Lung (tissue), 12 donors: ENCODE data around the gene CCDC71. TPM values are rescaled to one million over a fixed set of nuclear protein-coding genes. Genes with fewer than 3 reads are reported as not detected.

ENCODE experiments used
- ATAC-seq: fragments of 200-7000 bp; cut with Tn5 transposase; one replicate; pipeline ENCODE4 v1.9.1; 2020; ENCODE audit warnings: moderate number of reproducible peaks; ENCODE audit not compliant: insufficient read depth, low FRiP score
- DNase-seq, 3 donors: peaks; one replicate each; pipeline ENCODE4 v3.0.0-alpha.2; 2013 to 2017
- H3K27ac ChIP-seq, 2 donors: one replicate each; pipeline ENCODE4 v1.5.1; 2013; ENCODE audit warnings: mild to moderate bottlenecking in 2 of 2, moderate library complexity in 2 of 2, control low read depth in 1 of 2, inconsistent platforms in 1 of 2, low read depth in 1 of 2, low read length in 1 of 2
- H3K27me3 ChIP-seq, 3 donors: one replicate each; pipeline ENCODE4 v1.5.1; 2013; ENCODE audit warnings: low read length in 2 of 3; ENCODE audit not compliant: control insufficient read depth in 3 of 3, insufficient read depth in 3 of 3
- H3K36me3 ChIP-seq, 4 donors: one replicate each; pipeline ENCODE4 v1.5.1; 2013; ENCODE audit warnings: low read length in 4 of 4, mild to moderate bottlenecking in 1 of 4, moderate library complexity in 1 of 4; ENCODE audit not compliant: control insufficient read depth in 4 of 4, insufficient read depth in 4 of 4
- H3K4me1 ChIP-seq, 5 donors: one replicate each; pipeline ENCODE4 v1.5.1; 2013; ENCODE audit warnings: low read length in 5 of 5, mild to moderate bottlenecking in 2 of 5, moderate library complexity in 1 of 5; ENCODE audit not compliant: control insufficient read depth in 5 of 5, insufficient read depth in 5 of 5
- H3K4me3 ChIP-seq: one replicate; pipeline ENCODE4 v1.5.1; 2013; ENCODE audit warnings: mild to moderate bottlenecking, control low read depth, moderate library complexity
- H3K9ac ChIP-seq, 2 donors: one replicate each; pipeline ENCODE4 v1.5.1; 2013; ENCODE audit warnings: low read length in 2 of 2, control low read depth in 1 of 2; ENCODE audit not compliant: insufficient read depth in 1 of 2
- H3K9me3 ChIP-seq, 4 donors: one replicate each; pipeline ENCODE4 v1.5.1; 2013; ENCODE audit warnings: low read length in 3 of 4, mild to moderate bottlenecking in 1 of 4, moderate library complexity in 1 of 4; ENCODE audit not compliant: control insufficient read depth in 4 of 4, insufficient read depth in 3 of 4
- WGBS, 2 donors: extraction: QIAGEN DNeasy Blood & Tissue Kit; methylation state at CpG; one replicate each; pipeline ENCODE4 v1.1.7; 2013; 5-methylcytosine and 5-hydroxymethylcytosine counted together
- polyA plus RNA-seq, 2 donors: library from polyadenylated mRNA; stranded (reverse); fragments of 200-250 nt; gene quantifications; one replicate each; pipeline ENCODE4 v1.2.1, GENCODE V29; 2013
- total RNA-seq, 2 donors: library from RNA; depleted of rRNA in 1 of 2; stranded (reverse); fragments of >200 nt in 1 of 2; gene quantifications; one replicate each; pipeline ENCODE4 v1.2.1, GENCODE V29; 2014 to 2021
- TF ChIP-seq, protein P1 (sequence below): IDR thresholded peaks from 2 replicates; pipeline ENCODE4 v1.5.1; 2012; ENCODE audit warnings: mild to moderate bottlenecking; ENCODE audit errors: control extremely low read depth, extremely low read depth
- donor health status: control.
- donor health status: control.
- donor health status: Bipolar disorder and iron deficiency.
- donor health status: healthy.
- donor health status: DM: yes; HTN: yes; CAD: no.

CCDC71 gene
- total and polyA plus RNA-seq, 4 donors: 13.9 to 29.3 (median 20.1) TPM

DNA sequence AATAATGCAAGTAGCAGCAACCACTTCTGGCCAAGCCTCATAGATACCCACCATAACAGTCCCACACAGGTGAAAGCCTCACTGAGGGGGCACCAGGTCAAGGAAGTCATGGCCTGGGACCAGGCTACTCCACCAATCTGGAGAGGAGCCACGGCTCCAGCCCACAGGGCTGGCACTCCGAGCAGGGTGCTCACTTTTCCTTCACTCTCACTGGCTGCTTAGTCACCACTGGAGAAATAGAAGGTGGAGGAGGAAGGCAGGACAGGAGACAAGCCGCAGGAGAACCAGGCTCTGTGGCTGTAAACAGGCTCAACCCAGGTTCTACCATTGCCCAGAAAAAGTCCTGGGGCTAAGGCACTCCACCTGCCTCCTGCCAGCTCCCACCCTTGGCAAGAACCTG is 46.7 kb downstream of the CCDC71 start:
- peaks cover 0 to 17% (median 8%) of the 10 kb centered on the region in 5 donors for H3K4me1 ChIP-seq
- H3K9me3 ChIP-seq: no peaks in the 10 kb centered on the region
- no peak overlapping the region for H3K4me3 ChIP-seq
- TF ChIP-seq, protein P1, sequence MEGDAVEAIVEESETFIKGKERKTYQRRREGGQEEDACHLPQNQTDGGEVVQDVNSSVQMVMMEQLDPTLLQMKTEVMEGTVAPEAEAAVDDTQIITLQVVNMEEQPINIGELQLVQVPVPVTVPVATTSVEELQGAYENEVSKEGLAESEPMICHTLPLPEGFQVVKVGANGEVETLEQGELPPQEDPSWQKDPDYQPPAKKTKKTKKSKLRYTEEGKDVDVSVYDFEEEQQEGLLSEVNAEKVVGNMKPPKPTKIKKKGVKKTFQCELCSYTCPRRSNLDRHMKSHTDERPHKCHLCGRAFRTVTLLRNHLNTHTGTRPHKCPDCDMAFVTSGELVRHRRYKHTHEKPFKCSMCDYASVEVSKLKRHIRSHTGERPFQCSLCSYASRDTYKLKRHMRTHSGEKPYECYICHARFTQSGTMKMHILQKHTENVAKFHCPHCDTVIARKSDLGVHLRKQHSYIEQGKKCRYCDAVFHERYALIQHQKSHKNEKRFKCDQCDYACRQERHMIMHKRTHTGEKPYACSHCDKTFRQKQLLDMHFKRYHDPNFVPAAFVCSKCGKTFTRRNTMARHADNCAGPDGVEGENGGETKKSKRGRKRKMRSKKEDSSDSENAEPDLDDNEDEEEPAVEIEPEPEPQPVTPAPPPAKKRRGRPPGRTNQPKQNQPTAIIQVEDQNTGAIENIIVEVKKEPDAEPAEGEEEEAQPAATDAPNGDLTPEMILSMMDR: no peak
- DNase-seq (no peak), ATAC-seq (no peak)
- WGBS, 2 donors: 62 to 75% methylated on average over 3 of the region's 3 CpGs
- peaks cover 18 to 67% (median 54%) of the 10 kb centered on the region in 4 donors for H3K36me3 ChIP-seq
- peak overlapping the region in 1 of 2 donors; percentile 97 for H3K27ac ChIP-seq
- no peaks in the 10 kb centered on the region for H3K27me3 ChIP-seq
- H3K9ac ChIP-seq: peak overlapping the region; percentile 95 to 97

DNA sequence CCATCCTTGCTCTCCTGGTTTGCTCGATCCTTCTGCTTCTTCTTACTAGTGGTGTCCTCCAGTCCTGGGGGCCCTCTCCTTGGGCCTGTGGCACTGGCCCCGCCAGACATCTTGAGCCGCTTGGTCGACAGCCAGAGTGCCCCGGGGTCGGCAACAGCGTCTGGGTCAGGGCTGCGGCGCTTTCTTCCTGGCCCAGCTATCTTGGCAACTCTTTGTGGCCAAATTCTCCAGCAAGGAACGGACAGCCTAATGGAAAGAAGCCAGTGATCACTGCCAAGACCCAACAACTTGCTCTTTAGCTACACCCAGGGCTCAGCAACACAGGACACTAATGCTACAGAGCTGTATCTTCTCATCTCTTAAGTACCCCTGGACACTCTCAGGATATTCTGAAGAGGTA is 47.1 kb downstream of the CCDC71 start:
- TF ChIP-seq, protein P1: no peak
- peaks cover 0 to 17% (median 8%) of the 10 kb centered on the region in 5 donors for H3K4me1 ChIP-seq
- H3K36me3 ChIP-seq: peaks cover 17 to 67% (median 54%) of the 10 kb centered on the region in 4 donors
- no peaks in the 10 kb centered on the region for H3K9me3 ChIP-seq
- DNase-seq: peak in 1 of 3 donors; percentile 13
- H3K27me3 ChIP-seq: no peaks in the 10 kb centered on the region
- no peak for ATAC-seq
- no peak overlapping the region for H3K9ac ChIP-seq
- 72 to 87% methylated on average over 10 of the region's 10 CpGs for WGBS, 2 donors
- H3K27ac ChIP-seq: peak overlapping the region in 1 of 2 donors; percentile 97
- no peak overlapping the region for H3K4me3 ChIP-seq

Other genes with a start within 250 kb of the CCDC71 start
- gene ARIH2, start 247.5 kb downstream of the CCDC71 start, total RNA-seq: 10 to 100 TPM; 83.3 to 97.6 TPM
- 10 to 100 TPM; 33.1 to 47.9 TPM for gene ARIH2, start 247.5 kb downstream of the CCDC71 start, polyA plus RNA-seq
- gene P4HTM, start 176.1 kb downstream of the CCDC71 start, total RNA-seq: 10 to 100 TPM; 58.8 to 66.4 TPM
- gene P4HTM, start 176.1 kb downstream of the CCDC71 start, polyA plus RNA-seq: 10 to 100 TPM; 36.0 to 36.2 TPM
- 100 to 1,000 TPM in 1 of 2 donors, 10 to 100 TPM in 1; 88.7 to 138 TPM for gene WDR6, start 158.9 kb downstream of the CCDC71 start, total RNA-seq
- gene WDR6, start 158.9 kb downstream of the CCDC71 start, polyA plus RNA-seq: 100 to 1,000 TPM in 1 of 2 donors, 10 to 100 TPM in 1; 80.3 to 130 TPM
- 10 to 100 TPM; 37.7 to 39.5 TPM for gene DALRD3, start 147.8 kb downstream of the CCDC71 start, total RNA-seq
- 10 to 100 TPM; 24.3 to 28.8 TPM for gene DALRD3, start 147.8 kb downstream of the CCDC71 start, polyA plus RNA-seq
- 100 to 1,000 TPM in 1 of 2 donors, 10 to 100 TPM in 1; 49.9 to 115 TPM for gene NDUFAF3, start 144.2 kb downstream of the CCDC71 start, total RNA-seq
- gene NDUFAF3, start 144.2 kb downstream of the CCDC71 start, polyA plus RNA-seq: 100 to 1,000 TPM; 105 to 143 TPM
- gene IMPDH2, start 136.9 kb downstream of the CCDC71 start, total RNA-seq: 100 to 1,000 TPM; 166 to 216 TPM
- 100 to 1,000 TPM; 129 to 154 TPM for gene IMPDH2, start 136.9 kb downstream of the CCDC71 start, polyA plus RNA-seq
- 10 to 100 TPM; 67.7 to 76.0 TPM for gene QRICH1, start 72.3 kb downstream of the CCDC71 start, total RNA-seq
- 10 to 100 TPM; 35.1 to 38.2 TPM for gene QRICH1, start 72.3 kb downstream of the CCDC71 start, polyA plus RNA-seq
- gene QARS1, start 61.6 kb downstream of the CCDC71 start, total RNA-seq: 100 to 1,000 TPM; 191 to 223 TPM
- 100 to 1,000 TPM; 172 to 234 TPM for gene QARS1, start 61.6 kb downstream of the CCDC71 start, polyA plus RNA-seq
- 10 to 100 TPM; 49.9 to 63.1 TPM for gene USP19, start 45.5 kb downstream of the CCDC71 start, total RNA-seq
- 10 to 100 TPM; 20.3 to 30.2 TPM for gene USP19, start 45.5 kb downstream of the CCDC71 start, polyA plus RNA-seq
- 100 to 1,000 TPM; 291 to 616 TPM for gene LAMB2, start 33.3 kb downstream of the CCDC71 start, total RNA-seq
- gene LAMB2, start 33.3 kb downstream of the CCDC71 start, polyA plus RNA-seq: 100 to 1,000 TPM; 153 to 331 TPM
- 10 to 100 TPM; 29.6 to 32.0 TPM for gene KLHDC8B, start 5.3 kb upstream of the CCDC71 start, total RNA-seq
- gene KLHDC8B, start 5.3 kb upstream of the CCDC71 start, polyA plus RNA-seq: 10 to 100 TPM; 19.4 to 32.5 TPM
- gene C3orf62, start 110.9 kb upstream of the CCDC71 start, total RNA-seq: 1 to 10 TPM; 5.2 to 8.2 TPM
- 1 to 10 TPM; 6.0 to 8.1 TPM for gene C3orf62, start 110.9 kb upstream of the CCDC71 start, polyA plus RNA-seq
- gene USP4, start 173.7 kb upstream of the CCDC71 start, total RNA-seq: 10 to 100 TPM; 67.1 to 72.4 TPM
- gene USP4, start 173.7 kb upstream of the CCDC71 start, polyA plus RNA-seq: 10 to 100 TPM; 39.4 to 42.2 TPM
- gene GPX1, start 192.0 kb upstream of the CCDC71 start, total RNA-seq: 100 to 1,000 TPM; 106 to 464 TPM
- 100 to 1,000 TPM; 567 to 879 TPM for gene GPX1, start 192.0 kb upstream of the CCDC71 start, polyA plus RNA-seq
- 100 to 1,000 TPM; 352 to 567 TPM for gene RHOA, start 245.6 kb upstream of the CCDC71 start, total RNA-seq
- gene RHOA, start 245.6 kb upstream of the CCDC71 start, polyA plus RNA-seq: 100 to 1,000 TPM; 269 to 513 TPM
- gene TCTA, start 246.1 kb upstream of the CCDC71 start, total RNA-seq: 10 to 100 TPM; 15.8 to 49.0 TPM
- gene TCTA, start 246.1 kb upstream of the CCDC71 start, polyA plus RNA-seq: 10 to 100 TPM; 26.8 to 33.4 TPM